LNCAP (cell line): ENCODE measurements around the gene APOB.

Experiments used
- CTCF ChIP-seq: fragments of 450-650 bp; IDR thresholded peaks from 2 replicates; pipeline ENCODE4 v1.5.1; 2017; ENCODE audit warnings: mild to moderate bottlenecking

The APOB gene

GRCh38 chr2:20972792-20973565 is 70.9 kb downstream of the APOB start:
- TF ChIP-seq CTCF = no peak

GRCh38 chr2:20972110-20972509 is 71.8 kb downstream of the APOB start:
- no peak for TF ChIP-seq CTCF

DNA sequence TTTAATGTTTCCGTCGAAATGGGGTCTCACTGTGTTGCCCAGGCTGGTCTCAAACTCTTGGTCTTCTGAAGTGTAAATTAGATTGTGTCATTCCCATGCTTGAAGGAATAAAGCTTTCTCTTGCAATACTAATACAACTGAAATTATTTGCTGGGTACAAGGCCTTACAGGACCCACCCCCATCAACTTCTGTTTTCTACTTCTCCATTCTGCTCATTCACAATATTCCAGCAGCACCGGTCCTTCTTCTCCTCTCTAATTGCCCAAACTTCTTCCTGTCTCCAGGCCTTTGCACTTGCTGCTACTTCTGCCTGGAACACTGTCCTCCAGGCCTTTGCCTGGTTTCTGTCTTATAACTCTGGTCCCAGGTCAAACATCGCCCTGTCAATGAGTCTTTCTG is 73.8 kb downstream of the APOB start:
- no peak for TF ChIP-seq CTCF

DNA sequence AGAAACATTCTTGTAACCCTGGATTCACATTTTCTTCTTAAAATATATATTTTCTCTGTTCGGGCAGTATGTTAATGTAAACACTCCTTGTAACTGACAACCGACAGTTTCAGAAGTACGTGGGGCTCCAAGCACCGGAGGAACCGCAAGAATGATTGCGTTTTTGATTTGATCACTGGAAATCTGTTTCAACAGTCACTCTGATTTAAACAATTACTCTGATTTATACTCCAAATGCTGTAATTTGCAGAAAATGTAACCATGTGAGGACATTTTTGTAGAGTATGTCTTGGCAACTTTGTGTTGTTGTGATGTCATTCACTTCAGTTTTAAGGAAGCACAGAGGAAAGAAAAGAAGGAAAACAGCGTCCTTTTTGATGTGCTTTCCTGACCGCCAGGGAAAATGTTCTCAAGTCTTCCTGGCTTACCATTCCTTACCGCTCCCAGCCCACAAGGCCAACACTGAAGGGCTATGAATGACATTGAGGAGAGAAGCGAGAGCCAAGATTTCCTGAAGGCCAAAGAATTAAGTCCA is 77.7 kb downstream of the APOB start:
- TF ChIP-seq CTCF = no peak

GRCh38 chr2:20965221-20965620 is 78.7 kb downstream of the APOB start:
- TF ChIP-seq CTCF = no peak

DNA sequence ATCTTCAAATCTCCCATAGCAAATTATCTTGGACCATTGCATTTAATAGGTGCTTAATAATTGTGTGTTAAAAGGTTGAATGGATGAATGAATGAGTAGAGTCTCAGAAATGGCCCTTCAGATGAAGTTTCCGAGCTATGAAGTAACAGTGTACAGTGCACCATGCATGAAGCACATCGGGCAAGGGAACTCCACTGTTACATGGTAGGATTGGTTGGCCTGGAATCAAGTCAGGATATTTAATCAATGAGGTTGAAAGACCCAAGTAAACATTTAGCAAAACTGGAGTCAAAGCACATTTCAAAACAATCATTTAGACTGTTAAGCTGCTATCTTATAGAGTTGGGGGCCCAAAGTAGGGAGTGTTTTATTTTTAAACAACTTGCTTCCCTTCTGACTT is 80.0 kb downstream of the APOB start:
- TF ChIP-seq CTCF = no peak

GRCh38 chr2:20962939-20963557 is 80.8 kb downstream of the APOB start:
- peak; percentile 81 for TF ChIP-seq CTCF
